GM08714 (cell line): ENCODE data around the gene C21orf58.

ENCODE experiments used
- H3K4me3 ChIP-seq: fragments of 200-500 bp; sonication (Bioruptor generic); 2 replicates; pipeline ENCODE4 v1.5.1; 2014; ENCODE audit warnings: mild to moderate bottlenecking, low read length, inconsistent platforms
- ZNF274 ChIP-seq: IDR thresholded peaks from 2 replicates; pipeline ENCODE4 v1.6.1; 2012; ENCODE audit warnings: mild to moderate bottlenecking, low read depth, low read length

Gene C21orf58

GRCh38 chr21:46357684-46358425 lies 34.2 kb upstream of the C21orf58 start:
- no peak for TF ChIP-seq ZNF274
- no peak overlapping the region for H3K4me3 ChIP-seq

GRCh38 chr21:46357335-46357604 lies 33.6 kb upstream of the C21orf58 start:
- H3K4me3 ChIP-seq, result no peak overlapping the region
- no peak for TF ChIP-seq ZNF274

GRCh38 chr21:46356494-46357334 lies 33.0 kb upstream of the C21orf58 start:
- no peak for TF ChIP-seq ZNF274
- H3K4me3 ChIP-seq, result no peak overlapping the region

GRCh38 chr21:46356005-46356338 lies 32.3 kb upstream of the C21orf58 start:
- H3K4me3 ChIP-seq, result no peak overlapping the region
- no peak for TF ChIP-seq ZNF274

GRCh38 chr21:46355161-46356004 lies 31.7 kb upstream of the C21orf58 start:
- H3K4me3 ChIP-seq, result no peak overlapping the region
- no peak for TF ChIP-seq ZNF274

- no peak for TF ChIP-seq ZNF274
- no peak overlapping the region for H3K4me3 ChIP-seq
Observed at GRCh38 chr21:46354518-46354917, 30.8 kb upstream of the C21orf58 start.

- H3K4me3 ChIP-seq, result no peak overlapping the region
- TF ChIP-seq ZNF274, result no peak
Observed at GRCh38 chr21:46354046-46354445, 30.4 kb upstream of the C21orf58 start.

- no peak overlapping the region for H3K4me3 ChIP-seq
Observed at GRCh38 chr21:46352913-46353312, 29.2 kb upstream of the C21orf58 start.

GRCh38 chr21:46352164-46352515 lies 28.5 kb upstream of the C21orf58 start:
- TF ChIP-seq ZNF274, result no peak
- no peak overlapping the region for H3K4me3 ChIP-seq

More at GRCh38 chr21:46352913-46353312, 29.2 kb upstream of the C21orf58 start:
- TF ChIP-seq ZNF274, result no peak

- TF ChIP-seq ZNF274, result no peak
- H3K4me3 ChIP-seq, result no peak overlapping the region
Observed at GRCh38 chr21:46351476-46352163, 27.9 kb upstream of the C21orf58 start.

- no peak for TF ChIP-seq ZNF274
- H3K4me3 ChIP-seq, result no peak overlapping the region
Observed at GRCh38 chr21:46350981-46351380, 27.3 kb upstream of the C21orf58 start.

- TF ChIP-seq ZNF274, result no peak
- H3K4me3 ChIP-seq, result no peak overlapping the region
Observed at GRCh38 chr21:46350571-46350970, 26.9 kb upstream of the C21orf58 start.

- H3K4me3 ChIP-seq, result no peak overlapping the region
- no peak for TF ChIP-seq ZNF274
Observed at GRCh38 chr21:46349134-46349760, 25.6 kb upstream of the C21orf58 start.

GRCh38 chr21:46347791-46348381 lies 24.2 kb upstream of the C21orf58 start:
- H3K4me3 ChIP-seq, result no peak overlapping the region
- no peak for TF ChIP-seq ZNF274
